Kidney (tissue), 14 donors: ENCODE data around the gene CRHR1. TPM values are rescaled to one million over a fixed set of nuclear protein-coding genes. Genes with fewer than 3 reads are reported as not detected.

Experiments
- DNase-seq, 5 donors: peaks; one replicate each; pipeline ENCODE4 v3.0.0-alpha.2; 2013 to 2020
- FAIRE-seq: peaks from 2 replicates; lab custom pipeline; 2012; peaks lifted over from hg19 to GRCh38; lab: Jason Lieb, UNC
- H3K27ac ChIP-seq, 2 donors: one replicate each; pipeline ENCODE4 v1.7.0; 2013; ENCODE audit warnings: low read depth in 2 of 2, low read length in 2 of 2, inconsistent platforms in 1 of 2
- H3K27me3 ChIP-seq: one replicate; pipeline ENCODE4 v1.7.1; 2013; ENCODE audit warnings: low read length, inconsistent platforms; ENCODE audit not compliant: control insufficient read depth, insufficient read depth
- H3K36me3 ChIP-seq, 3 donors: one replicate each; pipeline versions ENCODE4 v1.7.0 to v1.7.1; 2013; ENCODE audit warnings: low read length in 3 of 3, control low read depth in 1 of 3, inconsistent platforms in 1 of 3; ENCODE audit not compliant: insufficient read depth in 3 of 3, control insufficient read depth in 2 of 3
- H3K4me1 ChIP-seq, 3 donors: one replicate each; pipeline versions ENCODE4 v1.7.0 to v1.7.1; 2013; ENCODE audit warnings: low read length in 3 of 3, inconsistent platforms in 1 of 3, low read depth in 1 of 3; ENCODE audit not compliant: control insufficient read depth in 2 of 3, insufficient read depth in 2 of 3
- H3K4me3 ChIP-seq, 3 donors: one replicate each; pipeline versions ENCODE4 v1.7.0 to v1.8.1; 2013; ENCODE audit warnings: low read length in 3 of 3, control low read depth in 1 of 3, inconsistent platforms in 1 of 3
- H3K9ac ChIP-seq, 3 donors: one replicate each; pipeline versions ENCODE4 v1.7.0 to v1.7.1; 2013; ENCODE audit warnings: low read length in 3 of 3, control low read depth in 1 of 3, inconsistent platforms in 1 of 3
- H3K9me3 ChIP-seq, 3 donors: one replicate each; pipeline versions ENCODE4 v1.7.0 to v1.7.1; 2013; ENCODE audit warnings: low read length in 3 of 3, control low read depth in 1 of 3, inconsistent platforms in 1 of 3; ENCODE audit not compliant: control insufficient read depth in 2 of 3, insufficient read depth in 1 of 3
- CTCF ChIP-seq: IDR thresholded peaks from 3 replicates; pipeline ENCODE4 v1.5.1; 2012; ENCODE audit warnings: mild to moderate bottlenecking, moderate library complexity, borderline replicate concordance; ENCODE audit not compliant: insufficient read depth; ENCODE audit errors: extremely low read depth
- intact Hi-C: fragments of 100-400 bp; cut with DNase I; formaldehyde crosslinking; loops from one replicate; pipeline ENCODE4 v1.11.1; 2022
- polyA plus RNA-seq: library from polyadenylated mRNA; stranded (reverse); fragments of 350-450 nt; fragmentation: Illumina TruSeq; extraction: RNeasy Lipid Tissue Mini Kit (QIAGEN cat#74804); gene quantifications from one replicate; pipeline ENCODE4 v1.2.3, GENCODE V29; 2014; ENCODE audit warnings: low read depth, low replicate concordance; ENCODE audit not compliant: insufficient read depth
- total RNA-seq: library from RNA; stranded (reverse); fragmentation: NEBNext Ultra II Directional; extraction: Animal tissue kit (Norgen Biotek cat#: 25700); gene quantifications from one replicate; pipeline ENCODE4 v1.2.1, GENCODE V29; 2021
- donor health status: control.
- donor health status: control.
- donor health status: control.
- donor health status: control.
- donor health status: control.
- donor health status: DM: yes; HTN: yes; CAD: no.
- donor health status: Normal renal cell carcinoma (clear cell type).

CRHR1 gene
- total and polyA plus RNA-seq, 2 donors from 2014 or later: not detected

GRCh38 chr17:45753645-45754225, 30.4 kb upstream of the CRHR1 start:
- TF ChIP-seq CTCF: no peak
- intact Hi-C loops: no loop called here
- no peaks in the 10 kb centered on the region for H3K27me3 ChIP-seq
- H3K4me1 ChIP-seq: no peaks in the 10 kb centered on the region
- peak in 1 of 5 donors; percentile 33 for DNase-seq
- H3K36me3 ChIP-seq: no peaks in the 10 kb centered on the region
- no peak overlapping the region for H3K27ac ChIP-seq
- H3K9ac ChIP-seq: no peak overlapping the region
- H3K4me3 ChIP-seq: no peak overlapping the region
- no peaks in the 10 kb centered on the region for H3K9me3 ChIP-seq
- FAIRE-seq: no peak

DNA sequence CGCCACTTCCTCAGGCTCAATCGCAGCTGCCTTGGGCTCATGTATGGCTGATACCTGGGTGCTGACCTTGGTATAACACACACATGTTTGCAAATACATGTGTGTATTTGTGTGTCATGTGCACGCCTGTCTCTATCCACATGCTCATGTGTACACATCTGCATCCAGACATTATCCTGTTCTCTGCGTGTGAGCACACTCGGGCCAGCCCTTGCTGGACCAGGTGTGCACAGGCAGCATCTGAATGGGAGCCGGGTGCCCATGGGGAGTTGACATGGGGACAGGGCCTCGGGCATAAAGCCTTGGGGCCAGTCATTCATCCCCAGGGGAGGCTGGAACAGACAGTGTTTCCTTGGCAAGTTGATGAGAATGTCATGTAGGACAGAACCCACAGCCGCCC, 29.1 kb upstream of the CRHR1 start:
- intact Hi-C loops: no loop called here
- H3K4me1 ChIP-seq: no peaks in the 10 kb centered on the region
- no peaks in the 10 kb centered on the region for H3K9me3 ChIP-seq
- no peak for TF ChIP-seq CTCF
- H3K9ac ChIP-seq: no peak overlapping the region
- DNase-seq (peak in 1 of 5 donors; percentile 51), FAIRE-seq (no peak)
- no peak overlapping the region for H3K27ac ChIP-seq
- H3K27me3 ChIP-seq: no peaks in the 10 kb centered on the region
- H3K36me3 ChIP-seq: no peaks in the 10 kb centered on the region
- H3K4me3 ChIP-seq: no peak overlapping the region

DNA sequence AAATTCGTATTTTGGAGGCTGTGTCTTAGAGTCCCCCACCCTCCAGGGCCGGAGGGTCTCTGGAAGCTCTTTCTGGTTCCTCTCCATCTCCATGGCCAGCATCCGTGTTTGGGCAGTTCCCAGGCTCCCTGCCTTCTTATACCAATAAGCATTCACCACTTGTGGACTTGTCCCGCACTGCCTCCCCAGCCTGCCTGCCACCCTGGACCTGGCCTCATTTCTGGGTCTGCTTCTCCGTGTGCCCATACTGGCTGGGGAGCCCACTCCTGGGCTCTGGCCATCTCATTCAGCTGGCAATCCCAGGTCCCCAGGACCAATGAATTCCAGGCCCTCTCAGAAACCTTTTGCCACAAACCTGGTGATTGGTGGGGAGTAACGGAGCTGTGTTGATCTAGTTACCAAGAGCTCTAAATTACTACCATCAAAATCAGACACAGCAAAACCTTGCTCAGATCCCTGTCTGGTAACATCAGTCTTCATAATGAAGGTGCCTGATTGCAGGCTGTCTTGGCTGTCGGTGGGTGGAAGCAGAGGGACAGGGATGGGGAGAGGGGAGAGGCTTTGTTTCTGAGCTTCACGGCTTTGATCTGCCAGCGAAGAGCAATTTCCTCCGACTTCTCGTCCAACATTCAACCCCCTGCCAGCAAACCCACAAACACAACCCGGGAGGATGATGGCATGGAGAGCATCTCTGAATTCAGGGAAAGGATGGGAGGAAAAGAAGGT, 27.7 kb upstream of the CRHR1 start:
- H3K27me3 ChIP-seq: no peaks in the 10 kb centered on the region
- no peak overlapping the region for H3K27ac ChIP-seq
- H3K4me1 ChIP-seq: no peaks in the 10 kb centered on the region
- peak in 4 of 5 donors; percentile 31 to 43 (median 36) for DNase-seq
- no peak for TF ChIP-seq CTCF
- H3K9me3 ChIP-seq: no peaks in the 10 kb centered on the region
- intact Hi-C loops: no loop called here
- FAIRE-seq: no peak
- H3K9ac ChIP-seq: no peak overlapping the region
- H3K4me3 ChIP-seq: no peak overlapping the region
- no peaks in the 10 kb centered on the region for H3K36me3 ChIP-seq
